Endothelial cell (in vitro differentiated cells): ENCODE results near the gene CLEC20A. TPM values are rescaled to one million over a fixed set of nuclear protein-coding genes. Genes with fewer than 3 reads are reported as not detected.

Experiments used
- DNase-seq: peaks from one replicate; pipeline ENCODE4 v3.0.0; 2021; ENCODE audit warnings: low spot score
- H3K27ac Mint-ChIP-seq: one replicate; pipeline ENCODE4 v1.8.0; 2021; ENCODE audit warnings: mixed read lengths, inconsistent platforms; ENCODE audit not compliant: unreplicated experiment
- H3K27me3 Mint-ChIP-seq: one replicate; pipeline ENCODE4 v1.8.0; 2021; ENCODE audit warnings: mild to moderate bottlenecking, moderate library complexity, mixed read lengths, inconsistent platforms; ENCODE audit not compliant: unreplicated experiment
- H3K36me3 Mint-ChIP-seq: one replicate; pipeline ENCODE4 v1.8.0; 2021; ENCODE audit warnings: mild to moderate bottlenecking, low read depth, mixed read lengths, inconsistent platforms; ENCODE audit not compliant: unreplicated experiment
- H3K4me1 Mint-ChIP-seq: one replicate; pipeline ENCODE4 v1.8.0; 2021; ENCODE audit warnings: mild to moderate bottlenecking, mixed read lengths, inconsistent platforms; ENCODE audit not compliant: unreplicated experiment
- H3K4me3 Mint-ChIP-seq: one replicate; pipeline ENCODE4 v1.8.0; 2021; ENCODE audit warnings: mild to moderate bottlenecking, mixed read lengths, inconsistent platforms; ENCODE audit not compliant: unreplicated experiment
- H3K9me3 Mint-ChIP-seq: one replicate; pipeline ENCODE4 v1.8.0; 2021; ENCODE audit warnings: mixed read lengths, inconsistent platforms; ENCODE audit not compliant: unreplicated experiment
- total RNA-seq: library from RNA; stranded (reverse); fragmentation: NEBNext Ultra II Directional; extraction: Animal tissue kit (Norgen Biotek cat#: 25700); gene quantifications from one replicate; pipeline ENCODE4 v1.2.1, GENCODE V29; 2021; ENCODE audit not compliant: unreplicated experiment
- TF ChIP-seq, protein P1 (sequence below): fragments of 200-600 bp; sonication (generic); IDR thresholded peaks from one replicate; pipeline ENCODE4 v1.5.0; 2021; ENCODE audit warnings: antibody characterized with exemption; ENCODE audit not compliant: unreplicated experiment

The CLEC20A gene
- total RNA-seq, 1 donor from 2014 or later = not detected

DNA sequence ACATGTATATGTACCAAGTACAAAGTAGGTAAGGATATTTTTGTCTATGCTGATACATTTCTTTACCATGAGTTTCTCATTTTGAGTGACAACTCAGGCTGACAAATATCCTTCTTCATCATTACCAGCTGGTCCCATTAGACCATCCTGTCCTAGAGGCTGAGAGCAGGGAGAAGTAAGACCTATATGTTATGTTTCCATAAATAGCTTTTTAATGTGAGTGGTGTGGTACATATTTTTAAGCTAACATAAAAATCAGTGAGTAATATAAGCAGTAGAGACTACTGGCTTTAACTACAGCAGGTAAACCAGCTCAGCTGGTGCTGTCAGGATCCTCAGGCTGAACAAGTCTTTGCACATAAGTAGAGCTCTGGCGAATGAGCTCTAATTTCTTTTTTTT lies 62.4 kb downstream of the CLEC20A start:
- H3K4me3 Mint-ChIP-seq = no peak overlapping the region
- no peak for DNase-seq
- H3K36me3 Mint-ChIP-seq = peaks cover 1% of the 10 kb centered on the region
- no peaks in the 10 kb centered on the region for H3K9me3 Mint-ChIP-seq
- peaks cover 2% of the 10 kb centered on the region for H3K27me3 Mint-ChIP-seq
- TF ChIP-seq, protein P1, sequence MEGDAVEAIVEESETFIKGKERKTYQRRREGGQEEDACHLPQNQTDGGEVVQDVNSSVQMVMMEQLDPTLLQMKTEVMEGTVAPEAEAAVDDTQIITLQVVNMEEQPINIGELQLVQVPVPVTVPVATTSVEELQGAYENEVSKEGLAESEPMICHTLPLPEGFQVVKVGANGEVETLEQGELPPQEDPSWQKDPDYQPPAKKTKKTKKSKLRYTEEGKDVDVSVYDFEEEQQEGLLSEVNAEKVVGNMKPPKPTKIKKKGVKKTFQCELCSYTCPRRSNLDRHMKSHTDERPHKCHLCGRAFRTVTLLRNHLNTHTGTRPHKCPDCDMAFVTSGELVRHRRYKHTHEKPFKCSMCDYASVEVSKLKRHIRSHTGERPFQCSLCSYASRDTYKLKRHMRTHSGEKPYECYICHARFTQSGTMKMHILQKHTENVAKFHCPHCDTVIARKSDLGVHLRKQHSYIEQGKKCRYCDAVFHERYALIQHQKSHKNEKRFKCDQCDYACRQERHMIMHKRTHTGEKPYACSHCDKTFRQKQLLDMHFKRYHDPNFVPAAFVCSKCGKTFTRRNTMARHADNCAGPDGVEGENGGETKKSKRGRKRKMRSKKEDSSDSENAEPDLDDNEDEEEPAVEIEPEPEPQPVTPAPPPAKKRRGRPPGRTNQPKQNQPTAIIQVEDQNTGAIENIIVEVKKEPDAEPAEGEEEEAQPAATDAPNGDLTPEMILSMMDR = no peak
- no peak overlapping the region for H3K27ac Mint-ChIP-seq
- peaks cover 20% of the 10 kb centered on the region for H3K4me1 Mint-ChIP-seq

Other genes with a start within 250 kb of the CLEC20A start
- not detected for gene TEX35, start 16.1 kb upstream of the CLEC20A start, total RNA-seq
- 29.8 TPM for gene RALGPS2, start 228.3 kb upstream of the CLEC20A start, total RNA-seq